ENCODE measurements around the gene TMEM217. TPM values are rescaled to one million over a fixed set of nuclear protein-coding genes. Genes with fewer than 3 reads are reported as not detected.

The TMEM217 gene
- total and polyA plus RNA-seq, 7 experiments from 2014 or later, result 0.28 to 2.8 (median 0.78) TPM; not detected in 2

- H3K4me1 Mint-ChIP-seq, result peaks cover 42 to 87% (median 71%) of the 10 kb centered on the region in 7 donors
- H3K9me3 ChIP-seq (ENCODE audit: control insufficient read depth in 2 of 3, low read length in 3 of 3), result no peaks in the 10 kb centered on the region
- DNase-seq (no peak), ATAC-seq (no peak)
- H3K27me3 Mint-ChIP-seq, result no peaks in the 10 kb centered on the region
- POLR2A ChIA-PET, result no interaction called here
- H3K4me3 Mint-ChIP-seq, result no peak overlapping the region
- peaks cover 0 to 2% (median 0%) of the 10 kb centered on the region in 11 donors for H3K9me3 Mint-ChIP-seq
- no peak overlapping the region for H3K27ac ChIP-seq (ENCODE audit: low read depth, low read length)
- H3K36me3 Mint-ChIP-seq, result peaks cover 0 to 26% (median 0%) of the 10 kb centered on the region in 5 donors
- no peaks in the 10 kb centered on the region for H3K27me3 ChIP-seq (ENCODE audit: control insufficient read depth in 2 of 2, insufficient read depth in 2 of 2, low read length in 2 of 2)
- intact Hi-C loops (cut with micrococcal nuclease), result no loop called here
- CTCF ChIA-PET, result interaction anchor here (1.2 kb wide), 1 partner anchor 51 kb away, joined by 5 read pairs; no protein-coding TSS in a partner anchor
- peaks cover 0 to 4% (median 0%) of the 10 kb centered on the region in 3 experiments for H3K36me3 ChIP-seq (ENCODE audit: control insufficient read depth in 2 of 3, insufficient read depth in 3 of 3, low read length in 3 of 3)
- H3K4me3 ChIP-seq (ENCODE audit: low read length), result no peak overlapping the region
- H3K27ac Mint-ChIP-seq, result no peak overlapping the region
- peaks cover 18 to 21% of the 10 kb centered on the region in 2 donors for H3K4me1 ChIP-seq (ENCODE audit: control insufficient read depth in 2 of 2, insufficient read depth in 2 of 2, low read length in 2 of 2)
These were observed 3.3 kb upstream of the TMEM217 start for GRCh38 chr6:37261198-37261597.

GRCh38 chr6:37260444-37260843, 2.5 kb upstream of the TMEM217 start:
- ATAC-seq (no peak), DNase-seq (no peak)
- intact Hi-C loops (cut with micrococcal nuclease), result loop anchor here in 1 of 2 donors (1.0 kb wide), 2 partner anchors 12 to 20 kb away; no protein-coding TSS in a partner anchor
- no peak overlapping the region for H3K27ac ChIP-seq (ENCODE audit: low read depth, low read length)
- H3K27me3 ChIP-seq (ENCODE audit: control insufficient read depth in 2 of 2, insufficient read depth in 2 of 2, low read length in 2 of 2), result no peaks in the 10 kb centered on the region
- Mint-ChIP-seq H3K4me3 (peak overlapping the region in 2 of 10 donors; percentile 2 to 56), H3K4me1 (peaks cover 39 to 80% (median 65%) of the 10 kb centered on the region in 7 donors), H3K36me3 (peaks cover 0 to 21% (median 0%) of the 10 kb centered on the region in 5 donors), H3K27me3 (no peaks in the 10 kb centered on the region), H3K9me3 (peaks cover 0 to 2% (median 0%) of the 10 kb centered on the region in 11 donors), H3K27ac (peak overlapping the region in 3 of 9 donors; percentile 11 to 82 (median 82))
- H3K4me3 ChIP-seq (ENCODE audit: low read length), result no peak overlapping the region
- POLR2A ChIA-PET, result no interaction called here
- H3K4me1 ChIP-seq (ENCODE audit: control insufficient read depth in 2 of 2, insufficient read depth in 2 of 2, low read length in 2 of 2), result peaks cover 18 to 21% of the 10 kb centered on the region in 2 donors
- H3K9me3 ChIP-seq (ENCODE audit: control insufficient read depth in 2 of 3, low read length in 3 of 3), result no peaks in the 10 kb centered on the region
- peaks cover 0 to 4% (median 0%) of the 10 kb centered on the region in 3 experiments for H3K36me3 ChIP-seq (ENCODE audit: control insufficient read depth in 2 of 3, insufficient read depth in 3 of 3, low read length in 3 of 3)
- CTCF ChIA-PET, result no interaction called here

GRCh38 chr6:37260040-37260439, 2.1 kb upstream of the TMEM217 start:
- no peaks in the 10 kb centered on the region for H3K27me3 Mint-ChIP-seq
- peak overlapping the region in 5 of 10 donors; percentile 80 to 95 (median 86) for H3K4me3 Mint-ChIP-seq
- Histone ChIP-seq H3K4me3 (ENCODE audit: low read length) (no peak overlapping the region), H3K27ac (ENCODE audit: low read depth, low read length) (peak overlapping the region; percentile 87), H3K9me3 (ENCODE audit: control insufficient read depth in 2 of 3, low read length in 3 of 3) (no peaks in the 10 kb centered on the region), H3K27me3 (ENCODE audit: control insufficient read depth in 2 of 2, insufficient read depth in 2 of 2, low read length in 2 of 2) (no peaks in the 10 kb centered on the region), H3K36me3 (ENCODE audit: control insufficient read depth in 2 of 3, insufficient read depth in 3 of 3, low read length in 3 of 3) (peaks cover 0 to 4% (median 0%) of the 10 kb centered on the region in 3 experiments), H3K4me1 (ENCODE audit: control insufficient read depth in 2 of 2, insufficient read depth in 2 of 2, low read length in 2 of 2) (peaks cover 18 to 21% of the 10 kb centered on the region in 2 donors)
- intact Hi-C loops (cut with micrococcal nuclease), result loop anchor here in 1 of 2 donors (1.0 kb wide), 2 partner anchors 12 to 20 kb away; no protein-coding TSS in a partner anchor
- H3K36me3 Mint-ChIP-seq, result peaks cover 0 to 21% (median 0%) of the 10 kb centered on the region in 5 donors
- ChIA-PET CTCF (no interaction called here), POLR2A (no interaction called here)
- peaks cover 0 to 2% (median 0%) of the 10 kb centered on the region in 11 donors for H3K9me3 Mint-ChIP-seq
- peak overlapping the region in 6 of 9 donors; percentile 44 to 95 (median 84) for H3K27ac Mint-ChIP-seq
- ATAC-seq, result no peak
- no peak for DNase-seq
- peaks cover 36 to 76% (median 61%) of the 10 kb centered on the region in 7 donors for H3K4me1 Mint-ChIP-seq

- ChIA-PET POLR2A (interaction anchor here (0.5 to 1.2 kb wide), 2 partner anchors 36 to 327 kb away, joined by 3 read pairs; no protein-coding TSS in a partner anchor), CTCF (no interaction called here)
- peaks cover 0 to 2% (median 0%) of the 10 kb centered on the region in 11 donors for H3K9me3 Mint-ChIP-seq
- H3K36me3 Mint-ChIP-seq, result peaks cover 0 to 17% (median 0%) of the 10 kb centered on the region in 5 donors
- Histone ChIP-seq H3K4me3 (ENCODE audit: low read length) (peak overlapping the region; percentile 17), H3K4me1 (ENCODE audit: control insufficient read depth in 2 of 2, insufficient read depth in 2 of 2, low read length in 2 of 2) (peaks cover 18 to 21% of the 10 kb centered on the region in 2 donors), H3K36me3 (ENCODE audit: control insufficient read depth in 2 of 3, insufficient read depth in 3 of 3, low read length in 3 of 3) (peaks cover 0 to 4% (median 0%) of the 10 kb centered on the region in 3 experiments), H3K27me3 (ENCODE audit: control insufficient read depth in 2 of 2, insufficient read depth in 2 of 2, low read length in 2 of 2) (no peaks in the 10 kb centered on the region), H3K9me3 (ENCODE audit: control insufficient read depth in 2 of 3, low read length in 3 of 3) (no peaks in the 10 kb centered on the region), H3K27ac (ENCODE audit: low read depth, low read length) (peak overlapping the region; percentile 87)
- peak overlapping the region; percentile 56 to 99 (median 88) for H3K4me3 Mint-ChIP-seq
- peak overlapping the region; percentile 39 to 95 (median 82) for H3K27ac Mint-ChIP-seq
- intact Hi-C loops (cut with micrococcal nuclease), result loop anchor here (2.0 to 5.0 kb wide), 3 partner anchors 86 to 173 kb away; partner anchors contain the start of genes CMTR1 (in 1 of the 2) and RNF8 (in 1 of the 2)
- peaks cover 31 to 68% (median 52%) of the 10 kb centered on the region in 7 donors for H3K4me1 Mint-ChIP-seq
- H3K27me3 Mint-ChIP-seq, result no peaks in the 10 kb centered on the region
- peak in 2 of 9 donors; percentile 16 to 50 for DNase-seq
- ATAC-seq, result peak; percentile 28
These were observed 1.2 kb upstream of the TMEM217 start for GRCh38 chr6:37259191-37259590.

- CTCF ChIA-PET, result no interaction called here
- H3K4me1 Mint-ChIP-seq, result peaks cover 31 to 64% (median 51%) of the 10 kb centered on the region in 7 donors
These were observed 611 bp upstream of the TMEM217 start for GRCh38 chr6:37258405-37259105.

GRCh38 chr6:37257320-37257633, 667 bp downstream of the TMEM217 start:
- CTCF ChIA-PET, result no interaction called here
- peaks cover 18 to 21% of the 10 kb centered on the region in 2 donors for H3K4me1 ChIP-seq (ENCODE audit: control insufficient read depth in 2 of 2, insufficient read depth in 2 of 2, low read length in 2 of 2)
- H3K4me1 Mint-ChIP-seq, result peaks cover 25 to 53% (median 40%) of the 10 kb centered on the region in 7 donors
- no peaks in the 10 kb centered on the region for H3K27me3 ChIP-seq (ENCODE audit: control insufficient read depth in 2 of 2, insufficient read depth in 2 of 2, low read length in 2 of 2)
- peak overlapping the region; percentile 87 for H3K27ac ChIP-seq (ENCODE audit: low read depth, low read length)
- DNase-seq (no peak), ATAC-seq (no peak)
- no peaks in the 10 kb centered on the region for H3K27me3 Mint-ChIP-seq
- H3K36me3 ChIP-seq (ENCODE audit: control insufficient read depth in 2 of 3, insufficient read depth in 3 of 3, low read length in 3 of 3), result peaks cover 0 to 4% (median 0%) of the 10 kb centered on the region in 3 experiments
- POLR2A ChIA-PET, result interaction anchor here (1.1 to 1.9 kb wide), 4 partner anchors 10 to 382 kb away, joined by 3 to 8 read pairs (median 5); partner anchors contain the start of gene MTCH1
- H3K36me3 Mint-ChIP-seq, result peaks cover 0 to 6% (median 0%) of the 10 kb centered on the region in 5 donors
- peak overlapping the region; percentile 71 to 95 (median 88) for H3K27ac Mint-ChIP-seq
- peak overlapping the region; percentile 92 for H3K4me3 ChIP-seq (ENCODE audit: low read length)
- intact Hi-C loops (cut with micrococcal nuclease), result loop anchor here (1.0 to 5.0 kb wide), 6 partner anchors 16 to 372 kb away; partner anchors contain the start of genes C6orf89 (in 1 of the 2), CMTR1 (in 1 of the 2), MTCH1 (in 1 of the 2) and RNF8 (in 1 of the 2)
- peak overlapping the region; percentile 80 to 99 (median 90) for H3K4me3 Mint-ChIP-seq
- no peaks in the 10 kb centered on the region for H3K9me3 ChIP-seq (ENCODE audit: control insufficient read depth in 2 of 3, low read length in 3 of 3)
- H3K9me3 Mint-ChIP-seq, result peaks cover 0 to 2% (median 0%) of the 10 kb centered on the region in 11 donors

More at GRCh38 chr6:37258405-37259105, 611 bp upstream of the TMEM217 start:
- H3K9me3 ChIP-seq (ENCODE audit: control insufficient read depth in 2 of 3, low read length in 3 of 3), result no peaks in the 10 kb centered on the region
- intact Hi-C loops (cut with micrococcal nuclease), result loop anchor here (1.0 to 5.0 kb wide), 4 partner anchors 32 to 174 kb away; partner anchors contain the start of genes CMTR1 (in 1 of the 2) and RNF8 (in 1 of the 2)
- POLR2A ChIA-PET, result interaction anchor here (0.6 to 1.9 kb wide), 5 partner anchors 21 to 631 kb away, joined by 3 to 8 read pairs (median 3); partner anchors contain the start of gene MTCH1
- H3K4me1 ChIP-seq (ENCODE audit: control insufficient read depth in 2 of 2, insufficient read depth in 2 of 2, low read length in 2 of 2), result peaks cover 18 to 21% of the 10 kb centered on the region in 2 donors
- H3K4me3 ChIP-seq (ENCODE audit: low read length), result peak overlapping the region; percentile 92
- Mint-ChIP-seq H3K27me3 (no peaks in the 10 kb centered on the region), H3K4me3 (peak overlapping the region; percentile 80 to 99 (median 90)), H3K36me3 (peaks cover 0 to 16% (median 0%) of the 10 kb centered on the region in 5 donors), H3K27ac (peak overlapping the region; percentile 28 to 95 (median 88)), H3K9me3 (peaks cover 0 to 2% (median 0%) of the 10 kb centered on the region in 11 donors)
- peaks cover 0 to 4% (median 0%) of the 10 kb centered on the region in 3 experiments for H3K36me3 ChIP-seq (ENCODE audit: control insufficient read depth in 2 of 3, insufficient read depth in 3 of 3, low read length in 3 of 3)
- no peaks in the 10 kb centered on the region for H3K27me3 ChIP-seq (ENCODE audit: control insufficient read depth in 2 of 2, insufficient read depth in 2 of 2, low read length in 2 of 2)
- H3K27ac ChIP-seq (ENCODE audit: low read depth, low read length), result peak overlapping the region; percentile 87
- DNase-seq (no peak), ATAC-seq (no peak)
